GM18499 (cell line): ENCODE measurements around the gene NAA25.

Experiments
- ATAC-seq: cut with Tn5 transposase; IDR thresholded peaks from one replicate; pipeline ENCODE4 v1.9.1; 2021; ENCODE audit warnings: moderate number of reproducible peaks; ENCODE audit not compliant: insufficient read depth, unreplicated experiment

Gene NAA25

DNA sequence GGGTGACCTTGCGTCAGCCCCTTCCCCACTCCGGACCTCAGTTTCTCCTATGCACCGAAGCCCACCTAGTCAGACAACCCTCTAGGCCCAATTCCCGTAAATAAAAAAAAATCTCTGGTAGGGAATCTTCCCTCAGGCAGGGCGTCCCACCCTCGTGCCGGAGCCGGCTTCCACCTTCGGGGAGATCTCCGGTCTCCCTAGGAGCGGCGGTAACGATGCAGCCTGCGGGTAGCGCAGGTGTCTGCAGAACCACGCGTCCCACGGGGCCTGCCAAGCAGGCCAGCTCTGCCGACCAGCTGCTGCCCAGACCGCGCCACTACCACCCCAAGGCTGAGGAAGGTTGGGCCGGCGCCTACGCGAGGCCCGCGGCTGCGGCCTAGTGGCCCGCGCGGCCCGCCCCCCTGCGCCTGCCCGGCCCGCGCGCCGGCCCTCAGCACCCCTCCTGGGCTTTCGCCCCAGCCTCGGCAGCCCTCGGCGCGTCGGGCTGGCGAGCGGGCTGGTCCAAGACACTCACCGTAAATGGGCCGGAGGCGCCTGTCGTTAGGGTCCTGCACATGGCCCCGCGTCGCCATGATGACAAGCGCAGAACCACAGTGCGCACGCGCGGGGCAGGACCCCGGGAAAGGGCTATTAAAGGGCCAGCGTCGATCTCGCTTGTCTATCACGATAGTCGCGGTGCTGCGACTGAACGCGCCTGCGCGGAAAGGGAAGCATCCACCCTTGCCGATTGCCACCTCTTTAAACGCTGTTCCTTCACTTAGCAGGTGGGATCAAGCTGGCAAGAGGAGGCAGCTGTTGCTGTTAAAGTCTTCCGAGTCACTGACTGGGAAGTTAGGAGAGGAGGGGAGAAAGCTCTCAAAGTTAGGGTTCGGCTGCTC lies at the start of gene NAA25:
TSS of gene NAA25 (minus strand) at position 582 of the 878 bp plus-strand sequence. CDS start at position 572, 10 bp downstream.
- no peak for ATAC-seq

DNA sequence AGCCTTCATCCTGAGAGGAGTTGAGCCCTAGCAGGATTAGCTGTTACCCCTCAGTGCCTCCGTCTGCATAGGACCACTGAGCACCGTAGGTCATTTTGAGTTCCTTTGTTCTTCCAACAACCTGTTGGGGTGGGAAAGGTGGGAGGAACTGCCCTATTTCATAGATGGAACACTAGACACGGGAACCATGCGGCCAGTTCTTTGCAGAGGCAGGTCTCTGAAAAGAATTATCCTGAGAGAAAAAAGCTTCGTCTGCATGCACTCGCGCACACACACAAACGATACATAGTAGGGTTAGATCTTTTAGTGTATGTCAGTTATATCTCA lies 45.3 kb upstream of the NAA25 start:
- ATAC-seq, result no peak

DNA sequence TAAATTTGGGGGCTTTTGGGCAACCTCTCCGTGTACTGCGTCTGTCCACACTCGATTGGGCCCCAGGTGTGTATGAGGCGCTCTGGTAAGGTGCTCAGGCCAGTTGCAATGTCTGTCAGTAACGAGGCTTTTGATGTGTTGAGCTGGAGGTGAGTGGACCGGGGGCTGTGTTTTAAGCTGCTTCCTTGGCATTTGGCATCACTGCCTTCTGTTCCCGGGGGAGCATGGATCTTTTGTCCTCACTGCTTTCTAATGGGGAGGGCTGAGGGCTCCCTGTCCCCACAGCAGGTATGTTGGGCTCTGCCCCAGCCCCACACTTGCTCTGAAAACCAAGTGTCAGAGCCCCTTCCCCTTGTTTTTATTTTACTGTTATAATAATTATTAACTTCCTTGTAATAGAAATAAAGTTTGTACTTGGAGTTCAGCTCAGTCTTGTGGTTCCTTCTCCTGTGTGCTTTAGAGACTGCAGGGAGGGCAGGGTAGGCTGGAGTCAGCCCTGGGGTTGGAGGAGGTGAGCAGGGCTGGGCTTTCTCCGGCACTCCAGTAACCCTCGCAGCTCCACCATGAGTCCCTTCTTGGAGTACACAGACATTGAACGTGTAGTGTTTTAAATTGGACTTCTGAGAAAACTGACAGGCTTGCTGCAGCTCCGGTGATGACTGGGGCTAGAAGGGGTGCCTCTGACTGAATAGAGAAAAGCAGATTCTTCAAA lies 44.8 kb upstream of the NAA25 start:
- no peak for ATAC-seq

- ATAC-seq, result no peak
Measured at GRCh38 chr12:112151766-112152541, 43.4 kb upstream of the NAA25 start.

DNA sequence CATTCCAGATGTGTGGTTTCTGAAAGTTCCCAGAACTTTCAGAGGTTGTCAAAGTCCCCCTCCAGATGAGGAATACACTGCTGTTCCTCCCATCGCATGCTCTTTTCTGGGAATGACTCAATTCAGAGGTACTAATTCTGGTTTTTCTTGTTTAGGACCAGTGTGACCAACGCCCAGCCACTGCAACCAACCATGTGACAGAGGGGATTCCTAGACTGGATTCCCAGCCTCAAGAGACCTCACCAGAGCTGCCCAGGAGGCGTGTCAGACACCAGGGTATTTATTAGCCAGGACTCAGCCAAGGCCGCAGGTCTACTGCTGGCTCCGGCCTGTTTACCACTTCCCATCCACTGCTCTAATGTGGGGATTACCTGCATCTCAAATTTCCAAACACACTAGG lies 41.0 kb upstream of the NAA25 start:
- ATAC-seq, result no peak

GRCh38 chr12:112148031-112148513 lies 39.5 kb upstream of the NAA25 start:
- ATAC-seq, result no peak

GRCh38 chr12:112146123-112146522 lies 37.5 kb upstream of the NAA25 start:
- ATAC-seq, result no peak

DNA sequence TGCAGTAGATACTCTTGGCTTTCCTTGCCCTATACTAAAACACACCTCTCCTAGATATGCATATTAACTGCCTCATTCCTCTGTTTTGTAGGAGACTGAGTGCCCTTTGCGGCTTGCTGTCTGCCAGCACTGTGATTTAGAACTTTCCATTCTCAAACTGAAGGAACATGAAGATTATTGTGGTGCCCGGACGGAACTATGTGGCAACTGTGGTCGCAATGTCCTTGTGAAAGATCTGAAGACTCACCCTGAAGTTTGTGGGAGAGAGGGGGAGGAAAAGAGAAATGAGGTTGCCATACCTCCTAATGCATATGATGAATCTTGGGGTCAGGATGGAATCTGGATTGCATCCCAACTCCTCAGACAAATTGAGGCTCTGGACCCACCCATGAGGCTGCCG lies 32.1 kb upstream of the NAA25 start:
- no peak for ATAC-seq

GRCh38 chr12:112134731-112135130 lies 26.1 kb upstream of the NAA25 start:
- ATAC-seq, result no peak

GRCh38 chr12:112133418-112133817 lies 24.8 kb upstream of the NAA25 start:
- ATAC-seq, result no peak

- ATAC-seq, result no peak
Measured at GRCh38 chr12:112131686-112132085, 23.1 kb upstream of the NAA25 start.

DNA sequence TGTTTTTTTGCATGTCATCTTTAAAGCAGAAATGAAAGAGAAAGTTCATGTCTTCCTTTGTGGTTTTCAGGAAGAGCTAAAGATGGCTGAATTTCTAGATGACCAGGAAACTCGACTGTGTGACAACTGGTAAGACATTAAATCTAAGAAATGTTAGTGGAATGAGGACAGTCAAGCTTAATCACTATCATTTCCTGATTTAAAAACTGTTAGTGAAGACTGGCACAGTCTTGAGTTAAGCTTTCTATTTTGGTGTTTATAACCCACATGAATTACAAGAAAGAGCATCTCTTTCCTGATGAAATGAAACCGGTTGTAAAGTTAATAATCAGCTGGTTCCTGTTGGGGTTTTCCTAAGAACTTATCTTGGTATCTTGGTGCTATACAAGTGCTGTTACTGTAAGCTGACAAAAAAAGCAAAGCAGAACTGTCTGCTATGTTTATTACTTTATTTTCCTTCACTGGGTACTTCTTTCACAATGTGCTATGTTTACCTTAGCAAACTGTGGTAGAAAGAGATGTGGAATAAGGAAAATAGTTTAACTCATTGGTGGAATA lies 21.9 kb upstream of the NAA25 start:
- ATAC-seq, result no peak

- ATAC-seq, result no peak
Measured at GRCh38 chr12:112126911-112127310, 18.3 kb upstream of the NAA25 start.

DNA sequence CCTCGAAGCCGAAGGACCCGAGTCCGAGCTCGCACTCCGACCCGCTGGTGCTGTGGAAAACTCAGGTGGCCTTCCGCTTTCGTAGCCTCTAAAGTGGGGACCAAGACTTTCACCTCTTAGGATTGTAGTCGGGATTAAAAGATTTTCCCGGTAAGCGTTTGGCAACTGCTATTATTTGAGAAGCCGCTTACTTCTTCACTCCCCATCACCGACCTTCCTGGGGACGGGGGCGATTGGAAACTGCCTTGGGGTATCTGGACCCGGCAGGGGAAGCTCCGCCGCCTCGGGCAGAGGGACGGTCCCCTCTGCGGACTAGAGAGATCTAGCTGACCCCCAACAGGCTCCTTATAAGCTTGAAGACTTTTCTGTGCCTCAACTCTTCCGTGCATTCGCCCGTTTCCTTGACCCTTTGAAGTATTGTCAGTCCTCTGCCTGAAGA lies 17.4 kb upstream of the NAA25 start:
- no peak for ATAC-seq

DNA sequence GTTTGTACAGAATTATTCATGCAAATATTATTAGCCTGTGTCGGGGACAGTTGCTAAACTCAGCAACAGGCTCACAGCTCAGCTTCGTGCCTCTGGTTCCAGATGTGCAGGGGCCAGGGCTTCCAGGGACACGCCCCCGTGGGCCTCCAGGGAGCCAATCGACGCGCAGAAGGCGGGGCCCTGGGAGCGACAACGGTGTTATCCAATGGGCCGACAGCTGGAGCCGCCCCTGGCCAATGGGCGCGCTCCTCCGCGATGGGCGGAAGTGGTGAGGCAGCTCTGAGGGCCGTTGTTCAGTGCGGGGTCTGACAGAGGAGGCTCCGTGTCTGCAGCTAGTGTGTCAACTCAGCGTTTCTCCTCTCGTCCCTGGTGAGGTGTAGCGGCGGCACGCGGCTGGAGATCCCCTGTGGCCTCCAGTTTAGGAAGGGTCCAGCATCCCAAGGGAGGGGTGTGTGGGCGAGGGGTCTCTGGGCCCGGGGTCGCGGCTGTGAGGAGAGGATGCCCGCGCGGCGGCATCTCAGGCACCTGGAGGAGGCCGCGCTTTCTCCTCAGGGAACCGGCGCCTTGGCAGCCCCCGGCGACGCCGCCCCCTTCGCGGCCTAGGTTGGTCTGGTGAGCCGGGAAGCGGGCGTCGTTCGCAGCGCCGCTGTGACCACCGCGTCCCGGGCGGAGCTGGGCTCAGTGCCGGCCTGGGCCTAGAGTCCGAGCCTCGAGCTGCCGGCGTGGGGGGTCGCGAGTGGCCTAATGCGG lies 16.8 kb upstream of the NAA25 start, which contains the start of gene TRAFD1:
TSS of gene TRAFD1 (plus strand) at position 311 of the 750 bp plus-strand sequence. CDS start 4,963 bp downstream, outside the sequence.
- ATAC-seq, result peak; percentile 74

GRCh38 chr12:112124918-112125249 lies 16.3 kb upstream of the NAA25 start:
- no peak for ATAC-seq

DNA sequence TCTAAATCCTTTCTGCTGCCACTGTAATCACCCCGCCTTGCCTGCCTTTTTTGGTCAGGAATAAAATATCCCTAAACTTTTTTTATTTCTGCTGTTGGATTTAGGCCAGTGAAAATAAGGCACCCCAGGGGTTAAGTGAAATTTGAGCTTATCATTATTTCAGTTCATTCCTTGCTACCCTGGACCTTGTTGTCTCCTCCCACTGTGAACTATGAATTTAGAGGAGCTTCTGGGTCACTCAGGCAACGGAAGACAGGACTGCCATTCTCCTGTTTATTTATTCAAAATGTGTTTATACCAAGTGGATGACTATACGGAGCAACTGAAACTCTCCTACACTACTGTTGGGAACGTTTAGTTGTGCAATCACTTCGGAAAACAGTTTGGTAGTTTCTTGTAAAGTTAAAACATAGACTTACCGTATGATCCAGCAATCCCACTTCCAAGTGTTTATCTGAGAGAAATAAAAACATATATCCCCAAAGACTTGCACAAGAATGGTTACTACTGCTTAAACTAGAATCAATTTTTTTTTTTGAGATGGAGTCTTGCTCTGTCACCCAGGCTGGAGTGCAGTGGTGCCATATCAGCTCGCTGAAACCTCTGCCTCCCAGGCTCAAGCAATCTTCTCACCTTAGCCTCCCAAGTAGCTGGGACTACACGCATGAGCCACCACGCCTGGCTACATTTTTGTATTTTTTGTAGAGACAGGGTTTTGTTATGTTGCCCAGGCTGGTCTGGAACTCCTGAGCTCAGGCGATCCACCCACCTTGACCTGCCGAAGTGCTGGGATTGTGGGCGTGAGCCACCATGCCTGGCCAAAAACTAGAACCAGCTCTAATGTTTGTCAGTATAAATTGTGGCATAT lies 14.5 kb upstream of the NAA25 start:
- no peak for ATAC-seq

- no peak for ATAC-seq
Measured at GRCh38 chr12:112121780-112122565, 13.4 kb upstream of the NAA25 start.
